Right renal cortex interstitium (tissue), 3 donors: ENCODE data around the gene MMGT1. TPM values are rescaled to one million over a fixed set of nuclear protein-coding genes. Genes with fewer than 3 reads are reported as not detected.
A peak's percentile ranks its signal among the peaks of the same experiment; 100 is the strongest.

Source experiments
- DNase-seq, 3 donors: peaks; one replicate each; pipeline ENCODE4 v3.0.0-alpha.2; 2013; ENCODE audit warnings: low read depth in 3 of 3, low spot score in 2 of 3
- polyA plus RNA-seq, 3 donors: library from polyadenylated mRNA; unstranded; fragments of 120-200 nt; gene quantifications; one replicate each; pipeline ENCODE4 v1.2.1, GENCODE V29; 2013; ENCODE audit not compliant: insufficient read length in 3 of 3

MMGT1 gene
- polyA plus RNA-seq: 10 to 100 TPM; 28.5 to 31.4 (median 28.7) TPM

- DNase-seq: peak in 2 of 3 donors; percentile 63 to 67
These were observed at the start of gene MMGT1 for GRCh38 chrX:135973548-135974278. TSS of gene MMGT1 (minus strand) at chrX:135973988. CDS start at chrX:135973675, 313 bp downstream.

DNA sequence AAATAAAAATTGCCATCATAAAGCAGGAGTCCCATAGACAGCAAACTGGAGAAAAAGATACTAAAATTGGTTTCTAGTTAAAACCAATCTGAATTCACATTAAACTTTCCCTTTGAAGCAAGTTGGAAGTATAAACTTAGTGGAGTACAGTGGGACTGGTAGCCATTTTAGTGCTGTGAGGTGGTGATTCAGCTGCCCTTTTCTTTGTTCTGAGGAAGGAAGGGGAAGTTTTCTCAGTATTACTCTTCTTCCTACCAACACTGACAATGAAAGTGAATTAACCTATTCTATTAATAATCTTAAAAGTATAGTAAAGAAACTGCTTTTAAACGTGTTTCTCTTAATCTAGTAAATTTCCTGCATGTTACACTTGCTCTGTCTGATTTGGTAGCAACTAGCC, 48.1 kb upstream of the MMGT1 start:
- no peak for DNase-seq

- no peak for DNase-seq
These were observed 47.4 kb upstream of the MMGT1 start for GRCh38 chrX:136021160-136021559.

DNA sequence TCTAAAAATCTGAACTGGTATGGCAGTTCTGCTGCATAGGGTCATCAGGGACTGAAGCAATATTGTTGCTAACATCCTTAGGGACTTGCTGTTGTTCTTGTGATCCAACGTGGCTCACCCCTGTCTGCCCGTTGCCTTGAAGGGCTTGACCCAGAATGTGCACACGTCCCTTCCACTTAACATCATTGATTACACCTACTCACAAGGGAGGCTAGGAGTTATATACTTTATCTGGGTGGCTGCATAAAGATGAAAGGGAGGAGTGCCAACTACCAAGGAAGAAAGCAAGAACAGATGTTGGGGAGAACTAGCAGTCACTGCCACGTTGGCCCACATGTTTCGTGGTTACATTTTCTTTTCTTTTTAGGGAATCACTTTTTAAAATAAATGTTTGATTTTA, 45.4 kb upstream of the MMGT1 start:
- DNase-seq: no peak

- no peak for DNase-seq
These were observed 43.1 kb upstream of the MMGT1 start for GRCh38 chrX:136016881-136017280.

DNA sequence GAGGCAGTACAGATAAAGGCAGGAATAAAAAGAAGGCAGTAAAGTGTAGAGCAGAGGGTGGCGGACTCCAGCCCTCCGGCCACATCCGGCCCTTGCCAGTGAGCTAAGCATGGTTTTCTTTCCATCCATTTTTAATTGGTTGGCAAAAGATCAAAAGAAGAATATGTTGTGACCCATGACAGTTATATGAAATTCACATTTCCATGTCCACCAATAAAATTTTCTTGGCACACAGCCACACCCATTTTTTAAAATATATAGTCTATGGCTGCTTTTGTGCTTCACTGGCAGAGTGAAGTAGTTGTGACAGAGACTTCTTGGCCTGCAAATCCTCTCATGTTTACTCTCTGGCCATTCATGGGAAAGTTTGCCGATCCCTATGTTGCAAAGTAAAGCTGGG, 41.2 kb upstream of the MMGT1 start:
- DNase-seq: no peak

- DNase-seq: no peak
These were observed 14.5 kb upstream of the MMGT1 start for GRCh38 chrX:135988245-135988644.

DNA sequence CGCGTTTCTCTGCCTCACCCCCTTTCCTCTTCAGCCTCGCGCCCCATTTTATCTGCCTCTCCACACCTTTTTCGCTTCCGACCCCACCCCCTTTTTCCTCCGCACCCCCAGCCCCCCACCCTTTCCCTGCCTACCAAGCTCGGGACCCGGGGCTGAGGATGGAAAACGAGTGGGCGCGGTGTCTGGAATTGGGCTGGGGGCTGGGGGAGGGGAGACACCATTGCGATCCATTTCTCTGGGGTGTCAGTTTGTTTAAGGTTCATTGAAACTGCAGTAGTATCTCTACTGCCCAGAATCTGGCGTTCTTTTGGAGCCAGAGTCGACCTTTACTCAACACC, 12.2 kb upstream of the MMGT1 start:
- no peak for DNase-seq

GRCh38 chrX:135985157-135985972, 11.6 kb upstream of the MMGT1 start, which contains the start of gene SLC9A6:
TSS of gene SLC9A6 (plus strand) at chrX:135985435. CDS start at chrX:135985659, 224 bp downstream.
- peak in 1 of 3 donors; percentile 19 for DNase-seq

GRCh38 chrX:135984791-135985156, 11.0 kb upstream of the MMGT1 start:
- DNase-seq: peak in 1 of 3 donors; percentile 4

DNA sequence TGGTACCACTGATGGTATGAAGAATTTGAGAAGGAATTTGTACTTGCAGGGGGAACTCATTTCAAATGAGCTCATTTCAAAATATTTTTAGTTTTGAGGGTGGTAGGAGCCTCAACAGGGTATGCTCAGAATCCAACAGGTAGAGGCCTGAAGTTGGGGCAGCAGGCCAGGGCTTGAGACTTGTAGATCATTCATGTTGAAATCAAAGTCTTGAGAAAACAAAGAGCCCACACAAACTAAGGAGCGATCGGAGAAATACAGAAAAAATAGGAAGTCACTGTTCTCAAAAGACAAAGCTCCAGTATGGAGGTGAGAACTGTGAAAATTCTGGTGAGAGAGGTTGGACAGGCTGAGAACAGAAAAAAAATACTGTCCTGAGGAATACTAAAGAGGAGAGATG, 10.5 kb upstream of the MMGT1 start:
- no peak for DNase-seq

DNA sequence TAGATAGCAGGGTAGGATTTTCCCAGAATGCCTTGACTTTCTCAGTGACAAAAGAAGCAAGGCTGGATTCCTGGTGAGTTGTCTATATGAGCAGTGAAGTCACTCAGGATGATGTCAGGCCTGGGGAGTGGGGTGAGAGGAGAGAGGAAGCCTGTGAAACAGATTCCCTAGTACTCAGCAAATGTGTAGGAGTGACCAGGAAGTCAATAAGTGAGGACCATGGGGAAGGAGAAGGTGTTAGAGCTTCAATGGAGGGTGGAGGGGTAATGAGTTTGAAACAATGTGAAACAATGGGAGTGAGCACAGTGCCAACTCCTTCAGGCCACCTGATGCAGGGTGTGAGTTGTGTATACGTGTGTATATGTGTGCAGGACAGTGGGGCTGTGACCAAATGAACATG, 9.1 kb upstream of the MMGT1 start:
- DNase-seq: no peak

DNA sequence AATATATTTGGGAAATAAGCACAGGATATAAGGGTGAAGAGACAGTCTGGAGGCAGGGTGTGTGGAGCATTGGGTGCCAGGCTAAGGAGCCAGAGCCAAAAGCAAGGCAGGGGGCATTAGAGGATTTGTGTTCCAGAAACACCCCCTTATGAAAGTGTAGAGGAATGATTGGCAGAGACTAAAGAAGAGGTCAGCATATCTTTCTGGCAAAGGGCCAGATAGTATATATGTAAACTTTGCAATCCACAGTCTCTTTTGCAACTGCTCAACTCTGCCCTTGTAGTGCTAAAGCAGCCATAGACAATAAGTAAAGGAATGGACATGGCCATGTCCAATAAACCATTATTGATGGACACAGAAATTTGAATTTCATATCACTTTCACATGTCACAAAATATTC, 7.9 kb upstream of the MMGT1 start:
- DNase-seq: no peak

DNA sequence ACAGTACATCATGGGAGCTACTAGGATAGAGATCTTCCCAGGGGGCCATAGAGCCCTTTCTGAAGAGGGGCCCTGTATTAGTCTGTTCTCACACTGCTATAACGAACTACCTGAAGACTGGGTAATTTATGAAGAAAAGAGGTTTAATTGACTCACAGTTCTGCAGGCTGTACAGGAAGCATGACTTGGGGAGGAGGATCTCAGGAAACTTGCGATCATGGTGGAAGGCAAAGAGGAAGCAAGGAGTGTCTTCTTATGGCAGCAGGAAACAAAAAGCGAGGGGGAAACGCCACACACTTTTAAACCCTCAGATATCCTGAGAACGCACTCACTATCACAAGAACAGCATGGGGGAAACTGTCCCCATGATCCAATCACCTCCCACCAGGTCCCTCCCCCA, 7.2 kb upstream of the MMGT1 start:
- no peak for DNase-seq

DNA sequence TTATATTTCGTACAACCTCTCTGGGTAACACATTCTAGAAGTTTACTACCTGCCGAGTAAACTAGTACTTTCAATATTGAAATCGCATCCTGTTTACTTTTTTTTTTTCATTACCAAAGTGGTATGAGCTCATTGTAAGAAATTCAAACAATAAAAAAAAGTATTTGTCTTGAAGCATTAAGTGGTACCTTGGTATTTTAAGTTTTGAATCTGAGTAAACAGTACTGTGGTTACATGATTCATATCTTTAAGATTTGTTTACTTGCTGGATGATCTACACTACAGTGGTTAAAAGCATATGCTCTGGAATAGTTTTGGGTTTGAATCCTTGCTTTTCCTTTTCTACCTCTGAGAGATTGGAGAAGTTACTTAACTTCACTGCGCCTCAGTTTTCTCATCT, 3.8 kb upstream of the MMGT1 start:
- DNase-seq: no peak

GRCh38 chrX:135975421-135975820, 1.6 kb upstream of the MMGT1 start:
- no peak for DNase-seq

DNA sequence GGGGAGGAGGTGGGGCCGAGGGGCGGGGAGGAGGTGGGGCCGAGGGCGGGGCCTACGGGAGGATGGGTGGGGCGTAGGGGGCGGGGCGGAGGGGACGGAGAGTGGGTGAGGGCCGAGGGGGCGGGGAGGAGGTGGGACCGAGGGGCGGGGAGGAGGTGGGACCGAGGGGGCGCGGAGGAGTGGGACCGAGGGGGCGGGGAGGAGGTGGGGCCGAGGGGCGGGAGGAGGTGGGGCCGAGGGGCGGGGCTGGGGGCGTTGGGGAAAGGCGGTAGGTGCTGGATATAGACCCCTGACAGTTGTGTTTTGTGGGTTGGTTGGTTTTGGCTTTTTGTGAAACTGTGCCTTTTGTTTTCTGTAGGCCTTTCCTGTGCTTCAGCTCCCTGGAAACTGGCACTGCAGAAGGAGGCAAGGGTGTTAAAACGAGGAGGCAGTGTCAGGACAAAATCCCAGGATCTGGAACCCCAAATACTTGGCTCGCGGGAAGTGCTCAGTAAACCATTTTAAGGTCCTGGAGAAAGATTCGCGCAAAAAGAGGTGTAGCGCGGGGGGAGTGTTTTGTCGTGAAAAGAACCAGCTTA, 580 bp upstream of the MMGT1 start:
- peak in 1 of 3 donors; percentile 36 for DNase-seq

DNA sequence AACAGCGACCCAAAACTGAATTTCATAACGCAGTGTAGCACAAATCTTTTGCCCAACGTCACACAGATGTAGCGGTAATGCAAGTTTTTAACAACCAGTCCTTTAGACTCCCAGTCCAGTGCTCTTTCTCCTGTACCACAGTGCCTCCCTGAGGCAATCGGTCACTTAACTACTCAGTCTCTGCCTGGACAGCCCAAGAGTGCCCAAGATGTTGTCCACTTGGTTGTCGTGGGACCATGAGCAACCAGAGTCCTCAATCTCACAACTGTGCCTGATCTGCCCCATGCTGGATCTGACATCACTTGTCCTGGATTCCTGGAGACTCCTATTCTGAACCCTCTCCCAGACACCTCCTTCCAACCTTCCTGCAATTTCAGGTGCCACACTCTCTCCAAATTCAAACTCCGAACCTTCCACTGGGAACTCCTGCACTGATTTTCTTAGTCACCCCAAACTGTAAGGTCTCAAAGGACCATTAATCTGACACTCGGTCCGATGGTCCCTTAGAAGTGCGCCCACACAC, 702 bp downstream of the MMGT1 start:
- DNase-seq: no peak

GRCh38 chrX:135951291-135951690, 22.5 kb downstream of the MMGT1 start:
- DNase-seq: no peak

DNA sequence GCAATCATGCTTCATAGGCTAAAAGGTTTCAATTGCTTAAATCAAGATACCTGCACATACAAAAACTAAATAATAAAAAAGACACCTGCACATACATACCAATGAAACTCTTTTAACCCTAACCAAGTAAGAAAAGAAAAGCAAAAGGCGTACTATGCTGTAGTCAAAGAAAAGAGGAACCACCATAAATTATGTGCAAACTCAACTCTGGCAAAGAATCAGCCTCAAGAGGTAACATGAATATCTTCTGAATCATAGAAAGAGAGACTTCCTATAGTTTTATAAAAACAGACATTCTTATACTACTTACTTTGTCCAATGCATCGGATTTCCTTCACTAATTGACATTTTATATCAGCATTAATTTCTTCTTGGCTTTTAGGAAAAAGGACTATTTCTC, 29.3 kb downstream of the MMGT1 start:
- no peak for DNase-seq

- no peak for DNase-seq
These were observed 41.9 kb downstream of the MMGT1 start for GRCh38 chrX:135931644-135932487.
